SK-N-SH treated with all-trans-retinoic acid at 6 μM for 48 hours (cell line): ENCODE results near the gene IPO4.

Source experiments
- ATAC-seq: fragments of 200-7000 bp; cut with Tn5 transposase; 3 replicates; pipeline ENCODE4 v1.9.1; 2020; ENCODE audit warnings: mild to moderate bottlenecking, moderate library complexity
- ARNTL ChIP-seq: fragments of 450-650 bp; formaldehyde crosslinking; IDR thresholded peaks from 2 replicates; pipeline ENCODE4 v1.5.0; 2020; ENCODE audit warnings: low read depth, mild to moderate bottlenecking, moderate library complexity, borderline replicate concordance
- BACH2 ChIP-seq: fragments of 250-450 bp; sonication (Bioruptor Pico); IDR thresholded peaks from 2 replicates; pipeline ENCODE4 v1.9.0; 2021; ENCODE audit warnings: mild to moderate bottlenecking, borderline replicate concordance
- CSDC2 ChIP-seq: fragments of 250-450 bp; sonication (Bioruptor Pico); IDR thresholded peaks from 2 replicates; pipeline ENCODE4 v1.5.0; 2020; ENCODE audit warnings: mild to moderate bottlenecking, moderate library complexity
- ESRRG ChIP-seq: fragments of 250-450 bp; sonication (Bioruptor Pico); IDR thresholded peaks from 2 replicates; pipeline ENCODE4 v1.6.1; 2021; ENCODE audit warnings: mild to moderate bottlenecking
- GLIS3 ChIP-seq: fragments of 250-450 bp; sonication (Bioruptor Pico); IDR thresholded peaks from 2 replicates; pipeline ENCODE4 v1.5.0; 2020; ENCODE audit warnings: mild to moderate bottlenecking, moderate library complexity
- ISL1 ChIP-seq: fragments of 250-450 bp; sonication (Bioruptor Pico); IDR thresholded peaks from 2 replicates; pipeline ENCODE4 v2.1.2; 2022; ENCODE audit warnings: mild to moderate bottlenecking, moderate library complexity
- OSR1 ChIP-seq: fragments of 250-450 bp; sonication (Bioruptor Pico); IDR thresholded peaks from 2 replicates; pipeline ENCODE4 v1.8.0; 2022; ENCODE audit warnings: moderate library complexity, mild to moderate bottlenecking, inconsistent platforms
- PPARA ChIP-seq: fragments of 250-450 bp; sonication (Bioruptor Pico); IDR thresholded peaks from 2 replicates; pipeline ENCODE4 v1.5.0; 2020; ENCODE audit warnings: mild to moderate bottlenecking, borderline replicate concordance
- RARB ChIP-seq: fragments of 250-450 bp; sonication (Bioruptor Pico); IDR thresholded peaks from 2 replicates; pipeline ENCODE4 v1.8.0; 2021; ENCODE audit warnings: mild to moderate bottlenecking, moderate library complexity
- SNAI2 ChIP-seq: fragments of 250-450 bp; sonication (Bioruptor Pico); IDR thresholded peaks from 2 replicates; pipeline ENCODE4 v1.5.0; 2020; ENCODE audit warnings: mild to moderate bottlenecking, moderate library complexity
- TCF4 ChIP-seq: fragments of 250-450 bp; sonication (Bioruptor Pico); IDR thresholded peaks from 2 replicates; pipeline ENCODE4 v1.8.0; 2021; ENCODE audit warnings: mild to moderate bottlenecking, moderate library complexity, borderline replicate concordance
- TOX ChIP-seq: fragments of 250-450 bp; sonication (Bioruptor Pico); IDR thresholded peaks from 2 replicates; pipeline ENCODE4 v1.8.0; 2021; ENCODE audit warnings: mild to moderate bottlenecking, moderate library complexity, borderline replicate concordance
- ZC3H10 ChIP-seq: fragments of 250-450 bp; sonication (Bioruptor Pico); IDR thresholded peaks from 2 replicates; pipeline ENCODE4 v1.5.1; 2021; ENCODE audit warnings: mild to moderate bottlenecking, moderate library complexity
- ZFP3 ChIP-seq: fragments of 250-450 bp; sonication (Bioruptor Pico); IDR thresholded peaks from 2 replicates; pipeline ENCODE4 v1.5.0; 2020; ENCODE audit warnings: mild to moderate bottlenecking, moderate library complexity
- ZFP30 ChIP-seq: fragments of 450-650 bp; formaldehyde crosslinking; IDR thresholded peaks from 2 replicates; pipeline ENCODE4 v1.5.0; 2022; ENCODE audit warnings: mild to moderate bottlenecking, moderate library complexity
- ZNF565 ChIP-seq: fragments of 450-650 bp; formaldehyde crosslinking; conservative IDR thresholded peaks from 2 replicates; pipeline ENCODE4 v1.5.0; 2020; ENCODE audit warnings: low read depth, mild to moderate bottlenecking, moderate library complexity
- ZNF70 ChIP-seq: fragments of 450-650 bp; formaldehyde crosslinking; IDR thresholded peaks from 2 replicates; pipeline ENCODE4 v1.5.0; 2020; ENCODE audit warnings: mild to moderate bottlenecking, moderate library complexity
- ZNF8 ChIP-seq: fragments of 450-650 bp; formaldehyde crosslinking; IDR thresholded peaks from 2 replicates; pipeline ENCODE4 v1.5.0; 2020; ENCODE audit warnings: mild to moderate bottlenecking, moderate library complexity
- TF ChIP-seq, protein P1 (sequence below): fragments of 250-450 bp; sonication (Bioruptor Pico); IDR thresholded peaks from 2 replicates; pipeline ENCODE4 v1.8.0; 2021; ENCODE audit warnings: low read depth, mild to moderate bottlenecking, moderate library complexity, borderline replicate concordance
- TF ChIP-seq, protein P2 (sequence below): fragments of 250-450 bp; sonication (Bioruptor Pico); IDR thresholded peaks from 2 replicates; pipeline ENCODE4 v1.5.0; 2020; ENCODE audit warnings: mild to moderate bottlenecking, moderate library complexity
- TF ChIP-seq, protein P3 (sequence below): fragments of 250-450 bp; sonication (Bioruptor Pico); IDR thresholded peaks from 2 replicates; pipeline ENCODE4 v1.5.1; 2020; ENCODE audit warnings: low read depth, mild to moderate bottlenecking, moderate library complexity
- TF ChIP-seq, protein P4 (sequence below): fragments of 250-450 bp; sonication (Bioruptor Pico); IDR thresholded peaks from 2 replicates; pipeline ENCODE4 v1.8.0; 2020; ENCODE audit warnings: mild to moderate bottlenecking, moderate library complexity, borderline replicate concordance
- TF ChIP-seq, protein P5 (sequence below): fragments of 250-450 bp; sonication (Bioruptor Pico); IDR thresholded peaks from 2 replicates; pipeline ENCODE4 v1.5.1; 2021; ENCODE audit warnings: mild to moderate bottlenecking, moderate library complexity

IPO4 gene

DNA sequence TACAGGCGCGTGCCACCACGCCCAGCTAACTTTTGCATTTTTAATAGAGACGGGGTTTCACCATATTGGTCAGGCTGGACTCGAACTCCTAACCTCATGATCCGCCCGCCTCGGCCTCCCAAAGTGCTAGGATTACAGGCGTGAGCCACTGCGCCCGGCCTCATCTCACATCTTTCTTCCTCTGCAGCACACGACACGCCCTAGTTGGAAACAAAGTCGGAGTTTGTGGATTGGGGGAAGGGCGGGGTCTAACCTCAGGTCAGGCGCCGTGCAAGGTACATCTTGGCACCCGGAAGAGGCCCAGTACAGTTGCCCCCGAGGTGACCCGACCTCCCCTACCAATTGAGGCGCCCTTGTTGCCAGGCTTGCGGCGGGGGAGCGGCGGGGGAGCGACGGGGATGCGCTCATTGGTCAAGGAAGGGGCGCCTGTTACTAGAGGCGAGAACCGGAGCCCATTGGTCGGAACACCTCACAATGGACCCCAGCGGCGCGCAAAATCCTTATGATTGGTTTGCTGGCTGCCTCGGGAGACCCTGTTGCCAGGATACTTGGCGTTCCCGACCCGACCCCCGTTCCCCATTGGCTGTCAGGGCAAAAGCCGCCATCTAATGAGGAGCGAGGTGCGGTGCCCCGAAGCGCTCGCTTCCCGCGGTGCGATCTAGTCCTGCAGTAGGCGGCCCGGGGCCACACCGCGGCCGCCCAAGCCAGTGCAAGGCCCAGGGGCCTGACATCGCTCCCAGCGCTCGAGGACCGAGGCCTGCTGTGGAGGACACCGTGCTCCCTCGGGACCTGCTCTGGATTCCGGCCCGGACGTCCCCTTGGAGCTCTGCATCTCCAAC is 17.0 kb downstream of the IPO4 start, which contains the start of gene REC8:
REC8 (plus strand) TSS at position 659 of the 839 bp plus-strand sequence. CDS start 473 bp downstream, outside the sequence.
- no peak for TF ChIP-seq ZC3H10 (CRISPR knock-in tag)
- TF ChIP-seq, protein P1, sequence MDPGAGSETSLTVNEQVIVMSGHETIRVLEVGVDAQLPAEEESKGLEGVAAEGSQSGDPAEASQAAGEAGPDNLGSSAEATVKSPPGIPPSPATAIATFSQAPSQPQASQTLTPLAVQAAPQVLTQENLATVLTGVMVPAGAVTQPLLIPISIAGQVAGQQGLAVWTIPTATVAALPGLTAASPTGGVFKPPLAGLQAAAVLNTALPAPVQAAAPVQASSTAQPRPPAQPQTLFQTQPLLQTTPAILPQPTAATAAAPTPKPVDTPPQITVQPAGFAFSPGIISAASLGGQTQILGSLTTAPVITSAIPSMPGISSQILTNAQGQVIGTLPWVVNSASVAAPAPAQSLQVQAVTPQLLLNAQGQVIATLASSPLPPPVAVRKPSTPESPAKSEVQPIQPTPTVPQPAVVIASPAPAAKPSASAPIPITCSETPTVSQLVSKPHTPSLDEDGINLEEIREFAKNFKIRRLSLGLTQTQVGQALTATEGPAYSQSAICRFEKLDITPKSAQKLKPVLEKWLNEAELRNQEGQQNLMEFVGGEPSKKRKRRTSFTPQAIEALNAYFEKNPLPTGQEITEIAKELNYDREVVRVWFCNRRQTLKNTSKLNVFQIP (CRISPR knock-in tag), result no peak
- TF ChIP-seq TOX (CRISPR knock-in tag), result no peak
- no peak for TF ChIP-seq PPARA (CRISPR knock-in tag)
- TF ChIP-seq, protein P2, sequence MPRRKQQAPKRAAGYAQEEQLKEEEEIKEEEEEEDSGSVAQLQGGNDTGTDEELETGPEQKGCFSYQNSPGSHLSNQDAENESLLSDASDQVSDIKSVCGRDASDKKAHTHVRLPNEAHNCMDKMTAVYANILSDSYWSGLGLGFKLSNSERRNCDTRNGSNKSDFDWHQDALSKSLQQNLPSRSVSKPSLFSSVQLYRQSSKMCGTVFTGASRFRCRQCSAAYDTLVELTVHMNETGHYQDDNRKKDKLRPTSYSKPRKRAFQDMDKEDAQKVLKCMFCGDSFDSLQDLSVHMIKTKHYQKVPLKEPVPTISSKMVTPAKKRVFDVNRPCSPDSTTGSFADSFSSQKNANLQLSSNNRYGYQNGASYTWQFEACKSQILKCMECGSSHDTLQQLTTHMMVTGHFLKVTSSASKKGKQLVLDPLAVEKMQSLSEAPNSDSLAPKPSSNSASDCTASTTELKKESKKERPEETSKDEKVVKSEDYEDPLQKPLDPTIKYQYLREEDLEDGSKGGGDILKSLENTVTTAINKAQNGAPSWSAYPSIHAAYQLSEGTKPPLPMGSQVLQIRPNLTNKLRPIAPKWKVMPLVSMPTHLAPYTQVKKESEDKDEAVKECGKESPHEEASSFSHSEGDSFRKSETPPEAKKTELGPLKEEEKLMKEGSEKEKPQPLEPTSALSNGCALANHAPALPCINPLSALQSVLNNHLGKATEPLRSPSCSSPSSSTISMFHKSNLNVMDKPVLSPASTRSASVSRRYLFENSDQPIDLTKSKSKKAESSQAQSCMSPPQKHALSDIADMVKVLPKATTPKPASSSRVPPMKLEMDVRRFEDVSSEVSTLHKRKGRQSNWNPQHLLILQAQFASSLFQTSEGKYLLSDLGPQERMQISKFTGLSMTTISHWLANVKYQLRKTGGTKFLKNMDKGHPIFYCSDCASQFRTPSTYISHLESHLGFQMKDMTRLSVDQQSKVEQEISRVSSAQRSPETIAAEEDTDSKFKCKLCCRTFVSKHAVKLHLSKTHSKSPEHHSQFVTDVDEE, result no peak
- TF ChIP-seq TCF4 (CRISPR knock-in tag), result no peak
- peak; percentile 66; the same call in 1 of the 2 replicates for TF ChIP-seq ESRRG (CRISPR knock-in tag)
- TF ChIP-seq, protein P3, sequence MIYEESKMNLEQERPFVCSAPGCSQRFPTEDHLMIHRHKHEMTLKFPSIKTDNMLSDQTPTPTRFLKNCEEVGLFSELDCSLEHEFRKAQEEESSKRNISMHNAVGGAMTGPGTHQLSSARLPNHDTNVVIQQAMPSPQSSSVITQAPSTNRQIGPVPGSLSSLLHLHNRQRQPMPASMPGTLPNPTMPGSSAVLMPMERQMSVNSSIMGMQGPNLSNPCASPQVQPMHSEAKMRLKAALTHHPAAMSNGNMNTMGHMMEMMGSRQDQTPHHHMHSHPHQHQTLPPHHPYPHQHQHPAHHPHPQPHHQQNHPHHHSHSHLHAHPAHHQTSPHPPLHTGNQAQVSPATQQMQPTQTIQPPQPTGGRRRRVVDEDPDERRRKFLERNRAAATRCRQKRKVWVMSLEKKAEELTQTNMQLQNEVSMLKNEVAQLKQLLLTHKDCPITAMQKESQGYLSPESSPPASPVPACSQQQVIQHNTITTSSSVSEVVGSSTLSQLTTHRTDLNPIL, result no peak
- TF ChIP-seq SNAI2 (CRISPR knock-in tag), result 0 out of 2 replicates have a peak, but pooled peaks have one; percentile 55
- TF ChIP-seq GLIS3 (CRISPR knock-in tag), result peak; percentile 77; the same call in 1 of the 2 replicates
- no peak; the same call in 1 of the 2 replicates for TF ChIP-seq ZFP3 (CRISPR knock-in tag)
- TF ChIP-seq CSDC2 (CRISPR knock-in tag), result peak; percentile 81; the same call in 1 of the 2 replicates
- no peak for TF ChIP-seq ZNF70 (CRISPR knock-in tag)
- TF ChIP-seq OSR1 (CRISPR knock-in tag), result no peak
- TF ChIP-seq, protein P4, sequence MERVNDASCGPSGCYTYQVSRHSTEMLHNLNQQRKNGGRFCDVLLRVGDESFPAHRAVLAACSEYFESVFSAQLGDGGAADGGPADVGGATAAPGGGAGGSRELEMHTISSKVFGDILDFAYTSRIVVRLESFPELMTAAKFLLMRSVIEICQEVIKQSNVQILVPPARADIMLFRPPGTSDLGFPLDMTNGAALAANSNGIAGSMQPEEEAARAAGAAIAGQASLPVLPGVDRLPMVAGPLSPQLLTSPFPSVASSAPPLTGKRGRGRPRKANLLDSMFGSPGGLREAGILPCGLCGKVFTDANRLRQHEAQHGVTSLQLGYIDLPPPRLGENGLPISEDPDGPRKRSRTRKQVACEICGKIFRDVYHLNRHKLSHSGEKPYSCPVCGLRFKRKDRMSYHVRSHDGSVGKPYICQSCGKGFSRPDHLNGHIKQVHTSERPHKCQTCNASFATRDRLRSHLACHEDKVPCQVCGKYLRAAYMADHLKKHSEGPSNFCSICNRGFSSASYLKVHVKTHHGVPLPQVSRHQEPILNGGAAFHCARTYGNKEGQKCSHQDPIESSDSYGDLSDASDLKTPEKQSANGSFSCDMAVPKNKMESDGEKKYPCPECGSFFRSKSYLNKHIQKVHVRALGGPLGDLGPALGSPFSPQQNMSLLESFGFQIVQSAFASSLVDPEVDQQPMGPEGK, result no peak
- 0 out of 2 replicates have a peak, but pooled peaks have one; percentile 13 for TF ChIP-seq ZFP30
- TF ChIP-seq RARB (CRISPR knock-in tag), result no peak
- TF ChIP-seq ARNTL (CRISPR knock-in tag), result no peak
- TF ChIP-seq ISL1 (CRISPR knock-in tag), result no peak
- no peak for TF ChIP-seq BACH2
- 0 out of 2 replicates have a peak, but pooled peaks have one; percentile 35 for TF ChIP-seq ZNF8 (CRISPR knock-in tag)
- TF ChIP-seq ZNF565 (CRISPR knock-in tag), result peak; percentile 36; the same call in 1 of the 2 replicates
- TF ChIP-seq, protein P5, sequence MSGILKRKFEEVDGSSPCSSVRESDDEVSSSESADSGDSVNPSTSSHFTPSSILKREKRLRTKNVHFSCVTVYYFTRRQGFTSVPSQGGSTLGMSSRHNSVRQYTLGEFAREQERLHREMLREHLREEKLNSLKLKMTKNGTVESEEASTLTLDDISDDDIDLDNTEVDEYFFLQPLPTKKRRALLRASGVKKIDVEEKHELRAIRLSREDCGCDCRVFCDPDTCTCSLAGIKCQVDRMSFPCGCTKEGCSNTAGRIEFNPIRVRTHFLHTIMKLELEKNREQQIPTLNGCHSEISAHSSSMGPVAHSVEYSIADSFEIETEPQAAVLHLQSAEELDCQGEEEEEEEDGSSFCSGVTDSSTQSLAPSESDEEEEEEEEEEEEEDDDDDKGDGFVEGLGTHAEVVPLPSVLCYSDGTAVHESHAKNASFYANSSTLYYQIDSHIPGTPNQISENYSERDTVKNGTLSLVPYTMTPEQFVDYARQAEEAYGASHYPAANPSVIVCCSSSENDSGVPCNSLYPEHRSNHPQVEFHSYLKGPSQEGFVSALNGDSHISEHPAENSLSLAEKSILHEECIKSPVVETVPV, result no peak
- peak; percentile 92 for ATAC-seq
